MM.1S (cell line): ENCODE measurements around the gene ABHD11.

Experiments
- CTCF ChIP-seq: fragments of 300-600 bp; sonication (generic); IDR thresholded peaks from 2 replicates; pipeline ENCODE4 v1.5.1; 2016; ENCODE audit warnings: antibody characterized with exemption, low read length, mixed read lengths
- EZH2 ChIP-seq: fragments of 300-600 bp; sonication (generic); optimal IDR thresholded peaks from 2 replicates; pipeline ENCODE3; 2017; ENCODE audit warnings: low read depth, mild to moderate bottlenecking, antibody characterized with exemption, low read length, mixed read lengths
- EZH2phosphoT487 ChIP-seq: fragments of 300-600 bp; sonication (generic); IDR thresholded peaks from 2 replicates; pipeline ENCODE4 v1.6.1; 2018; ENCODE audit warnings: antibody characterized with exemption, low read length

- TF ChIP-seq EZH2phosphoT487 (no peak), EZH2 (no peak), CTCF (no peak)
Measured at GRCh38 chr7:73749931-73750776, 11.6 kb upstream of the ABHD11 start.
